GM23248 (cell line): ENCODE data around the gene STAC3.

Source experiments
- EZH2 ChIP-seq: fragments of 200-600 bp; sonication (generic); IDR thresholded peaks from 2 replicates; pipeline ENCODE4 v1.6.1; 2018; ENCODE audit warnings: antibody characterized with exemption, mild to moderate bottlenecking; ENCODE audit not compliant: insufficient read depth, poor library complexity, severe bottlenecking
- EZH2phosphoT487 ChIP-seq: fragments of 200-600 bp; sonication (generic); IDR thresholded peaks from 2 replicates; pipeline ENCODE4 v1.6.1; 2018; ENCODE audit warnings: antibody characterized with exemption, moderate library complexity, mild to moderate bottlenecking, low read depth; ENCODE audit not compliant: insufficient read depth

GRCh38 chr12:57221169-57221917, 29.6 kb downstream of the STAC3 start:
- TF ChIP-seq EZH2phosphoT487 = no peak
- TF ChIP-seq EZH2 = no peak
